Stomach (tissue), 9 donors: ENCODE data around the gene COX6B2. TPM values are rescaled to one million over a fixed set of nuclear protein-coding genes. Genes with fewer than 3 reads are reported as not detected.

Source experiments
- DNase-seq, 2 donors: peaks; one replicate each; pipeline versions ENCODE4 v3.0.0 to v3.0.0-alpha.2; 2013 to 2019
- H3K27ac ChIP-seq, 5 donors: fragments of 200-600 bp in 4 of 5; sonication (generic) in 4 of 5; one replicate each; pipeline ENCODE4 v1.5.1; 2013 to 2019; ENCODE audit warnings: mild to moderate bottlenecking in 1 of 5, moderate library complexity in 1 of 5
- H3K27me3 ChIP-seq, 3 donors: fragments of 200-600 bp; sonication (generic); one replicate each; pipeline ENCODE4 v1.5.1; 2017 to 2019; ENCODE audit warnings: mixed run types in 1 of 3
- H3K36me3 ChIP-seq, 4 donors: fragments of 200-600 bp; sonication (generic); 1 replicate in 3 of 4; 2 replicates in 1 of 4; pipeline ENCODE4 v1.5.1; 2016 to 2019
- H3K4me1 ChIP-seq, 4 donors: fragments of 200-600 bp; sonication (generic); one replicate each; pipeline ENCODE4 v1.5.1; 2016 to 2019
- H3K4me3 ChIP-seq, 4 donors: fragments of 200-600 bp; sonication (generic) in 3 of 4; one replicate each; pipeline ENCODE4 v1.5.1; 2016 to 2019; ENCODE audit warnings: mild to moderate bottlenecking in 1 of 4
- H3K9me3 ChIP-seq, 4 donors: fragments of 200-600 bp; sonication (generic); one replicate each; pipeline ENCODE4 v1.5.1; 2016 to 2019
- EP300 ChIP-seq: sonication (generic); formaldehyde crosslinking; IDR thresholded peaks from one replicate; pipeline ENCODE4 v1.6.1; 2017; ENCODE audit warnings: antibody characterized with exemption
- POLR2A ChIP-seq, 4 donors: fragments of 450-650 bp; IDR thresholded peaks; one replicate each; pipeline ENCODE4 v1.6.1; 2016; ENCODE audit warnings: antibody characterized with exemption in 4 of 4, control low read depth in 2 of 4, mild to moderate bottlenecking in 1 of 4, moderate library complexity in 1 of 4
- POLR2AphosphoS5 ChIP-seq, 3 donors: sonication (generic); formaldehyde crosslinking; IDR thresholded peaks; one replicate each; pipeline ENCODE4 v1.6.1; 2016; ENCODE audit warnings: antibody characterized with exemption in 3 of 3
- WGBS, 5 donors: extraction: QIAGEN DNeasy Blood & Tissue Kit in 3 of 5; methylation state at CpG; one replicate each; pipeline versions ENCODE4 v1.1.5 to v1.1.7; 2013 to 2018; 5-methylcytosine and 5-hydroxymethylcytosine counted together
- intact Hi-C: fragments of 100-400 bp; cut with DNase I; formaldehyde crosslinking; loops from one replicate; pipeline ENCODE4 v1.15.1; 2023; ENCODE audit warnings: low total_unique reads
- polyA plus RNA-seq, 3 donors: library from polyadenylated mRNA; stranded (reverse); fragments of 200-250 nt; gene quantifications; one replicate each; pipeline ENCODE4 v1.2.3, GENCODE V29; 2013
- total RNA-seq, 5 donors: library from RNA; depleted of rRNA; stranded (reverse); fragments of >200 nt; gene quantifications; one replicate each; pipeline versions ENCODE4 v1.1.0 to v1.2.3, GENCODE V29; 2014 to 2016
- TF ChIP-seq, protein P1 (sequence below), 7 experiments: fragments of 450-650 bp in 4 of 7; fragments of 200-600 bp in 3 of 7; sonication (generic) in 3 of 7; IDR thresholded peaks; one replicate each; pipeline ENCODE4 v1.5.1; 2016 to 2019; ENCODE audit warnings: antibody characterized with exemption in 7 of 7, control low read depth in 2 of 7, mild to moderate bottlenecking in 1 of 7
- donor health status: healthy with polysubstance abuse.
- donor health status: Bipolar disorder and iron deficiency.
- donor health status: healthy.

The COX6B2 gene
- total and polyA plus RNA-seq, 8 donors = 0.19 to 18.2 (median 0.93) TPM; not detected in 5

DNA sequence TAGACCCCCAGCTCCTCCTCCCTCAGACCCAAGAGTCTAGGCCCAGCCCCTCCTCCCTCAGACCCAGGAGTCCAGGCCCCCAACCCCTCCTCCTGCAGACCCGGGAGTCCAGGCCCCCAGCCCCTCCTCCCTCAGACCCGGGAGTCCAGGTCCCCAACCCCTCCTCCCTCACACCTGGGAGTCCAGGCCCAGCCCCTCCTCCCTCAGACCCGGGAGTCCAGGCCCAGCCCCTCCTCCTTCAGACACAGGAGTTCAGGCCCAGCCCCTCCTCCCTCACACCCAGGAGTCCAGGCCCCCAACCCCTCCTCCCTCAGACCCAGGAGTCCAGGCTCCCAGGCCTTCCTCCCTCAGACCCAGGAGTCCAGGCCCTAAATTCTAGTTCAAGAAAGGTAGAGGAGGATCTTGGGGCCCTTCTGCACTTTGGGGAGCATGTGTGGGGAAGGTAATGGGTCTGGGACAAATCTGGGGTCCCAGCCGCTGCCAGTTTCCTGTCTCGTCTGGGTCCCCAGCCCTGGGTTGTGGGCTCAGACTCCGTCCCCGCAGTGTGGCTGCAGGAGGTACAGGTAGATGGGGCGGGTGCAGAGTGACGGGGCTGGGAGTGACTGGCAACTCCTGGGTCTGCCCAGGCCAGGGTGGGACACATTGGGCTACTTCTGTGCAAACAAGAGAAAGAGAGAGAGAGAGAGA is 18.9 kb upstream of the COX6B2 start:
- no peak for DNase-seq
- WGBS, 5 donors = 27 to 61% (median 34%) methylated on average over 7 to 9 of the region's 9 CpGs
- no peak overlapping the region for H3K4me3 ChIP-seq

DNA sequence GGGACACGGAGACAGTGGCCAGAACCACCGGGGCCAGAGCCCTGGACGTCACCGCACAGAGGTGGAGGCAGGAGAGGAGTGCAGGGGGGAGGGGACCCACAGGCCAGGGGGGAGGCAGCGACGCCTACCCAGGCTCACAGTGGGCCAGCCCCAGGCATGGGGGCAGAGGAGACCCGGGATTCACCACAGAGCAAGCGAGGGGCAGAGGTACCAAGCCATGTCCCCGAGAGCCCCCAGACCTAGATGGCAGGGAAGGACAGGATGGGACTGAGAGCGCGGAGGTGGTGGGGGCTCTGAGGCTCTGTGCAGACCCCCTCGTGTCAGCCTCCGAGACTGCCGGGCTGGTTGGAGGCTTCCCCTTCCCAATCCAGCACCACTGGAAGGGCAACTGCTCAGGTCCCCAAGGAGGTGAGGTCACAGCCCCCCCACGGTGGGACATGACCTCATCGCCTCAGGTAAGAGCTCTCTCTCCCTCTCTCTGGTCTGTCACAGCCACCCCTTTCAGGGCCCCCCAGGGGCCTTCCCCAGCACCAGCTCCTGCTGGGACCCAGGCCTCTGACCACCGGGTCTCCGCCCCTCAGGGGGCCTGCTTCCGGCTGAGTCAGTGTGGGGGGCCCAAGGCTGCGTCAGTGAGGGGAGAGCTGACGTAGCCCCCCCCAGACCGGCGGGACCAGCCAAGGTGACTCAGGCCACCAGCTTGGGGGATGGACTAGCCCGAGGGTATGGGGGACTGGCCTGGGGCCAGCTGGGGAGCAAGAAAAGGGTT is 18.0 kb upstream of the COX6B2 start:
- Histone ChIP-seq H3K9me3 (no peaks in the 10 kb centered on the region), H3K36me3 (no peaks in the 10 kb centered on the region), H3K4me1 (peaks cover 22 to 47% (median 28%) of the 10 kb centered on the region in 4 donors), H3K27ac (no peak overlapping the region), H3K4me3 (no peak overlapping the region), H3K27me3 (peaks cover 26 to 100% (median 96%) of the 10 kb centered on the region in 3 donors)
- intact Hi-C loops = no loop called here
- WGBS, 5 donors = 30 to 46% (median 31%) methylated on average over 17 to 24 of the region's 24 CpGs
- TF ChIP-seq, protein P1, sequence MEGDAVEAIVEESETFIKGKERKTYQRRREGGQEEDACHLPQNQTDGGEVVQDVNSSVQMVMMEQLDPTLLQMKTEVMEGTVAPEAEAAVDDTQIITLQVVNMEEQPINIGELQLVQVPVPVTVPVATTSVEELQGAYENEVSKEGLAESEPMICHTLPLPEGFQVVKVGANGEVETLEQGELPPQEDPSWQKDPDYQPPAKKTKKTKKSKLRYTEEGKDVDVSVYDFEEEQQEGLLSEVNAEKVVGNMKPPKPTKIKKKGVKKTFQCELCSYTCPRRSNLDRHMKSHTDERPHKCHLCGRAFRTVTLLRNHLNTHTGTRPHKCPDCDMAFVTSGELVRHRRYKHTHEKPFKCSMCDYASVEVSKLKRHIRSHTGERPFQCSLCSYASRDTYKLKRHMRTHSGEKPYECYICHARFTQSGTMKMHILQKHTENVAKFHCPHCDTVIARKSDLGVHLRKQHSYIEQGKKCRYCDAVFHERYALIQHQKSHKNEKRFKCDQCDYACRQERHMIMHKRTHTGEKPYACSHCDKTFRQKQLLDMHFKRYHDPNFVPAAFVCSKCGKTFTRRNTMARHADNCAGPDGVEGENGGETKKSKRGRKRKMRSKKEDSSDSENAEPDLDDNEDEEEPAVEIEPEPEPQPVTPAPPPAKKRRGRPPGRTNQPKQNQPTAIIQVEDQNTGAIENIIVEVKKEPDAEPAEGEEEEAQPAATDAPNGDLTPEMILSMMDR (IDR thresholded peaks at IDR 0.05) = no peak
- TF ChIP-seq POLR2A (IDR thresholded peaks at IDR 0.05) = no peak
- no peak for TF ChIP-seq EP300
- TF ChIP-seq POLR2AphosphoS5 (IDR thresholded peaks at IDR 0.05) = no peak
- DNase-seq = no peak

More for the DNA sequence above, 18.9 kb upstream of the COX6B2 start:
- Histone ChIP-seq H3K4me1 (peaks cover 22 to 53% (median 31%) of the 10 kb centered on the region in 4 donors), H3K27me3 (peaks cover 19 to 100% (median 93%) of the 10 kb centered on the region in 3 donors), H3K9me3 (no peaks in the 10 kb centered on the region), H3K36me3 (no peaks in the 10 kb centered on the region), H3K27ac (peak overlapping the region in 1 of 5 donors; percentile 26)
- intact Hi-C loops = no loop called here
- TF ChIP-seq POLR2A (IDR thresholded peaks at IDR 0.05) = no peak
- TF ChIP-seq EP300 = no peak
- no peak for TF ChIP-seq POLR2AphosphoS5 (IDR thresholded peaks at IDR 0.05)
- TF ChIP-seq, protein P1 (IDR thresholded peaks at IDR 0.05) = no peak

DNA sequence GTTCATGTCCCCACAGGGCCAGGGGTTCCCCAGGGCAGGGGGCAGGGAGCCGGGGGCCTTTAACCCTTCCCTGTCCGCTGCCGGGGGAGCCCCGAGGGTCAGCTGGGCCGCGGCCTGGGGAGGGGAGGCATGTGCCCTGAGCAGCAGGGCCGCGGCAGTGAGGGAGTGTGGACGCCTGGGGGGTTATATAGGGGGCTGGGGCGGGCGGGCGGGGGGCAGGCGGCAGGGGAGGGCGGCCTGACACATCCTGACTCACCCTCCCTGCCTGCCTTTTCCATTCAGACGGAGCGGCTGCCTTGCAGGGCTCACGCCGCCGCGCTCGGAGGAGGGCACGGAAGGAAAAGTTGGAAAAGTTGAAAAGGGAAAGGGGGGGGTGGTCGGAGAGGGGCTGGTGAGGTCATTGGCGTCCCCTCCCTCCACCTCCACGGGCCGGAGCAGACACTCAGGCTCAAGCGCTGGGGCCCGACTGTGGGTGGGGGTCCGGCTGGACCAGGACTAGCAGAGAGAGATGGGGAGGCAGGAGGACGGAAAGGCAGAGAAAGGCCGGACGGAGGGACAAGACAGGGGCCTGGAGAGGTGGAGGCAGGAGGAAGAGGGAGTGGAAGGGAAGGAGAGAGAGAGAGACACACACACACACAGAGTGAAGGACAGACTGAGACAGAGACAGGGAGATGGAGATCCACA is 15.9 kb upstream of the COX6B2 start, which contains the start of gene IL11:
IL11 (minus strand) TSS at position 159 of the 684 bp plus-strand sequence; CDS start at position 6, 153 bp downstream.
- H3K27ac ChIP-seq = peak within 1 kb of the TSS in 3 of 5 donors; percentile 43 to 64 (median 55)
- peaks cover 26 to 98% (median 80%) of the 10 kb centered on the region in 3 donors for H3K27me3 ChIP-seq
- peak within 1 kb of the TSS; percentile 23 to 42 (median 37) for H3K4me3 ChIP-seq
- intact Hi-C loops = no loop called here
- 3 to 8% (median 7%) methylated on average over 27 to 32 of the region's 32 CpGs for WGBS, 5 donors
- no peaks in the 10 kb centered on the region for H3K36me3 ChIP-seq
- no peak for DNase-seq
- no peaks in the 10 kb centered on the region for H3K9me3 ChIP-seq
- H3K4me1 ChIP-seq = peaks cover 20 to 33% (median 26%) of the 10 kb centered on the region in 4 donors
- TF ChIP-seq POLR2AphosphoS5 (IDR thresholded peaks at IDR 0.05) (no peak), POLR2A (IDR thresholded peaks at IDR 0.05) (no peak), EP300 (no peak)
- TF ChIP-seq, protein P1 (IDR thresholded peaks at IDR 0.05) = no peak
